Measurements from ENCODE around the gene KCNK3.

KCNK3 gene

GRCh38 chr2:26763019-26763418 lies 70.5 kb downstream of the KCNK3 start:
- Histone ChIP-seq H3K27me3 (ENCODE audit: insufficient read depth, poor library complexity, severe bottlenecking) (peaks cover 2% of the 10 kb centered on the region), H3K4me3 (replicated peaks; ENCODE audit: insufficient read depth, low read length) (no peak overlapping the region), H3K27ac (replicated peaks) (no peak overlapping the region)
- no peak for TF ChIP-seq CTCF (IDR thresholded peaks at IDR 0.05; ENCODE audit: insufficient read depth, low read length)
- no peak for TF ChIP-seq SPI1 (IDR thresholded peaks at IDR 0.05; ENCODE audit: borderline replicate concordance, low read depth)
- no peak for TF ChIP-seq POLR2AphosphoS5 (IDR thresholded peaks at IDR 0.05; ENCODE audit: low read depth)
- no peak for TF ChIP-seq REST (IDR thresholded peaks at IDR 0.05; ENCODE audit: insufficient replicate concordance, low read depth)
- no peak for TF ChIP-seq GABPA (IDR thresholded peaks at IDR 0.05; ENCODE audit: low read depth)
- DNase-seq (ENCODE audit: low read depth in 1 of 2, low spot score in 1 of 2) = no peak

GRCh38 chr2:26764078-26764887 lies 71.8 kb downstream of the KCNK3 start, which contains the start of gene SLC35F6:
SLC35F6 (plus strand) TSS chr2:26764284; CDS start chr2:26764350, 66 bp downstream.
- TF ChIP-seq REST (IDR thresholded peaks at IDR 0.05; ENCODE audit: insufficient replicate concordance, low read depth) (no peak), POLR2AphosphoS5 (IDR thresholded peaks at IDR 0.05; ENCODE audit: low read depth) (0 out of 2 replicates have a peak, but pooled peaks have one; percentile 34)
- Histone ChIP-seq H3K27ac (replicated peaks) (peak within 1 kb of the TSS; percentile 33), H3K4me3 (replicated peaks; ENCODE audit: insufficient read depth, low read length) (peak within 1 kb of the TSS; percentile 78), H3K27me3 (ENCODE audit: insufficient read depth, poor library complexity, severe bottlenecking) (peaks cover 2% of the 10 kb centered on the region)
- peak; percentile 57 to 59 for DNase-seq (ENCODE audit: low read depth in 1 of 2, low spot score in 1 of 2)

- no peak for DNase-seq (ENCODE audit: low read depth in 1 of 2, low spot score in 1 of 2)
- Histone ChIP-seq H3K27ac (replicated peaks) (no peak overlapping the region), H3K4me3 (replicated peaks; ENCODE audit: insufficient read depth, low read length) (peak overlapping the region; percentile 78), H3K27me3 (ENCODE audit: insufficient read depth, poor library complexity, severe bottlenecking) (peaks cover 2% of the 10 kb centered on the region)
- TF ChIP-seq POLR2AphosphoS5 (IDR thresholded peaks at IDR 0.05; ENCODE audit: low read depth) (no peak), SPI1 (IDR thresholded peaks at IDR 0.05; ENCODE audit: borderline replicate concordance, low read depth) (no peak), REST (IDR thresholded peaks at IDR 0.05; ENCODE audit: insufficient replicate concordance, low read depth) (no peak), CTCF (IDR thresholded peaks at IDR 0.05; ENCODE audit: insufficient read depth, low read length) (no peak), GABPA (IDR thresholded peaks at IDR 0.05; ENCODE audit: low read depth) (no peak)
These were observed 72.4 kb downstream of the KCNK3 start for GRCh38 chr2:26764906-26765305.

Data from HL-60 (cell line).